ENCODE results near the gene IRAK1. TPM values are rescaled to one million over a fixed set of nuclear protein-coding genes. Genes with fewer than 3 reads are reported as not detected.

The IRAK1 gene
- total and polyA plus RNA-seq, 9 of the 15 experiments (the other 6 are each of a cell fraction or from before 2014, with no cell fraction given), result 11.6 to 261 (median 91.6) TPM

DNA sequence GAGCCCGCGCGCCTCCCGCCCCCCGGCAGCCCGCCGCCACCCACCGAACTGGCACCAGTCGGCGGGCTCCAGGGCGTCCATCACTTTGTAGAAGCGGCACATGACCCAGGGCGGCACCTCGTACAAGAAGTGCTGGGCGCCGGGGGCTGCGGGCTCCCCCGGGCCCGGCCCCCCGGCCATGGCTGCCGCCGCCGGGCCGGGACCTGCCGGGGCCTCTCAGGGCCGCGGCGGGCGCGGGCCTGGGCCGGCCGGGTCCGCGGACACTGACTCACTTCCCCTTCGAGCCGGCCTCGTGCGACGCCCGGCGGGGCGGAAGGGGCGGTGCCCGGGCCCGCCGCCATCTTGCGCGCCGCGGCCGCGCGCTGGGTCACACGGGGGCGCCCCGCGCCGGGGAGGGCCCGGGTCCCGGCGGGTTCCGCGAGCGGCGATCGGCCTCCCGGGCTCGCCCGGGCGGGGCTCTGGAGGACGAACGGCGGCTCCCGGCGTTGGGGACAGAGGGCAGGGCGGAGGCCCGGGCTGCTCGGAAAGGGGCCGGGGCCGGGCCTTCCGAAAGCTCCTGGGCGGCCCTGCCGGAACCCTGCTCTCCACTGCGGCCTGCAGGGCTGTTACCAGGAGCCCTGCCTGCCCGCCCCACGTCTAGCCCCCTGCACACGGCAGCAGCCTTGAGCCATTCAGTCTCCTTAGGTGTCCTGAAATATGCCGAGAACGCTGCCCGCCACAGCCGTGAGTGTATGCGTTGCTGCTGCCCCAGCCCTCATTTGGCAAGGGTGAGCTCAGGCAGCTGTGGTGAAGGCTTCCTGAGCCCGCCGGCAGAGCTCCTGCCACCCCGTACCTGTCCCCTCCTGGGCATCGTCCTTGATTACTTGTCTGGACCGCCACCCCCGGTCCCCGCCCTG lies at the start of gene IRAK1 (continued):
- TF ChIP-seq, protein P1, sequence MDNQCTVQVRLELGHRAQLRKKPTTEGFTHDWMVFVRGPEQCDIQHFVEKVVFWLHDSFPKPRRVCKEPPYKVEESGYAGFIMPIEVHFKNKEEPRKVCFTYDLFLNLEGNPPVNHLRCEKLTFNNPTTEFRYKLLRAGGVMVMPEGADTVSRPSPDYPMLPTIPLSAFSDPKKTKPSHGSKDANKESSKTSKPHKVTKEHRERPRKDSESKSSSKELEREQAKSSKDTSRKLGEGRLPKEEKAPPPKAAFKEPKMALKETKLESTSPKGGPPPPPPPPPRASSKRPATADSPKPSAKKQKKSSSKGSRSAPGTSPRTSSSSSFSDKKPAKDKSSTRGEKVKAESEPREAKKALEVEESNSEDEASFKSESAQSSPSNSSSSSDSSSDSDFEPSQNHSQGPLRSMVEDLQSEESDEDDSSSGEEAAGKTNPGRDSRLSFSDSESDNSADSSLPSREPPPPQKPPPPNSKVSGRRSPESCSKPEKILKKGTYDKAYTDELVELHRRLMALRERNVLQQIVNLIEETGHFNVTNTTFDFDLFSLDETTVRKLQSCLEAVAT (IDR thresholded peaks at IDR 0.05), result no peak
- TF ChIP-seq, protein P2, sequence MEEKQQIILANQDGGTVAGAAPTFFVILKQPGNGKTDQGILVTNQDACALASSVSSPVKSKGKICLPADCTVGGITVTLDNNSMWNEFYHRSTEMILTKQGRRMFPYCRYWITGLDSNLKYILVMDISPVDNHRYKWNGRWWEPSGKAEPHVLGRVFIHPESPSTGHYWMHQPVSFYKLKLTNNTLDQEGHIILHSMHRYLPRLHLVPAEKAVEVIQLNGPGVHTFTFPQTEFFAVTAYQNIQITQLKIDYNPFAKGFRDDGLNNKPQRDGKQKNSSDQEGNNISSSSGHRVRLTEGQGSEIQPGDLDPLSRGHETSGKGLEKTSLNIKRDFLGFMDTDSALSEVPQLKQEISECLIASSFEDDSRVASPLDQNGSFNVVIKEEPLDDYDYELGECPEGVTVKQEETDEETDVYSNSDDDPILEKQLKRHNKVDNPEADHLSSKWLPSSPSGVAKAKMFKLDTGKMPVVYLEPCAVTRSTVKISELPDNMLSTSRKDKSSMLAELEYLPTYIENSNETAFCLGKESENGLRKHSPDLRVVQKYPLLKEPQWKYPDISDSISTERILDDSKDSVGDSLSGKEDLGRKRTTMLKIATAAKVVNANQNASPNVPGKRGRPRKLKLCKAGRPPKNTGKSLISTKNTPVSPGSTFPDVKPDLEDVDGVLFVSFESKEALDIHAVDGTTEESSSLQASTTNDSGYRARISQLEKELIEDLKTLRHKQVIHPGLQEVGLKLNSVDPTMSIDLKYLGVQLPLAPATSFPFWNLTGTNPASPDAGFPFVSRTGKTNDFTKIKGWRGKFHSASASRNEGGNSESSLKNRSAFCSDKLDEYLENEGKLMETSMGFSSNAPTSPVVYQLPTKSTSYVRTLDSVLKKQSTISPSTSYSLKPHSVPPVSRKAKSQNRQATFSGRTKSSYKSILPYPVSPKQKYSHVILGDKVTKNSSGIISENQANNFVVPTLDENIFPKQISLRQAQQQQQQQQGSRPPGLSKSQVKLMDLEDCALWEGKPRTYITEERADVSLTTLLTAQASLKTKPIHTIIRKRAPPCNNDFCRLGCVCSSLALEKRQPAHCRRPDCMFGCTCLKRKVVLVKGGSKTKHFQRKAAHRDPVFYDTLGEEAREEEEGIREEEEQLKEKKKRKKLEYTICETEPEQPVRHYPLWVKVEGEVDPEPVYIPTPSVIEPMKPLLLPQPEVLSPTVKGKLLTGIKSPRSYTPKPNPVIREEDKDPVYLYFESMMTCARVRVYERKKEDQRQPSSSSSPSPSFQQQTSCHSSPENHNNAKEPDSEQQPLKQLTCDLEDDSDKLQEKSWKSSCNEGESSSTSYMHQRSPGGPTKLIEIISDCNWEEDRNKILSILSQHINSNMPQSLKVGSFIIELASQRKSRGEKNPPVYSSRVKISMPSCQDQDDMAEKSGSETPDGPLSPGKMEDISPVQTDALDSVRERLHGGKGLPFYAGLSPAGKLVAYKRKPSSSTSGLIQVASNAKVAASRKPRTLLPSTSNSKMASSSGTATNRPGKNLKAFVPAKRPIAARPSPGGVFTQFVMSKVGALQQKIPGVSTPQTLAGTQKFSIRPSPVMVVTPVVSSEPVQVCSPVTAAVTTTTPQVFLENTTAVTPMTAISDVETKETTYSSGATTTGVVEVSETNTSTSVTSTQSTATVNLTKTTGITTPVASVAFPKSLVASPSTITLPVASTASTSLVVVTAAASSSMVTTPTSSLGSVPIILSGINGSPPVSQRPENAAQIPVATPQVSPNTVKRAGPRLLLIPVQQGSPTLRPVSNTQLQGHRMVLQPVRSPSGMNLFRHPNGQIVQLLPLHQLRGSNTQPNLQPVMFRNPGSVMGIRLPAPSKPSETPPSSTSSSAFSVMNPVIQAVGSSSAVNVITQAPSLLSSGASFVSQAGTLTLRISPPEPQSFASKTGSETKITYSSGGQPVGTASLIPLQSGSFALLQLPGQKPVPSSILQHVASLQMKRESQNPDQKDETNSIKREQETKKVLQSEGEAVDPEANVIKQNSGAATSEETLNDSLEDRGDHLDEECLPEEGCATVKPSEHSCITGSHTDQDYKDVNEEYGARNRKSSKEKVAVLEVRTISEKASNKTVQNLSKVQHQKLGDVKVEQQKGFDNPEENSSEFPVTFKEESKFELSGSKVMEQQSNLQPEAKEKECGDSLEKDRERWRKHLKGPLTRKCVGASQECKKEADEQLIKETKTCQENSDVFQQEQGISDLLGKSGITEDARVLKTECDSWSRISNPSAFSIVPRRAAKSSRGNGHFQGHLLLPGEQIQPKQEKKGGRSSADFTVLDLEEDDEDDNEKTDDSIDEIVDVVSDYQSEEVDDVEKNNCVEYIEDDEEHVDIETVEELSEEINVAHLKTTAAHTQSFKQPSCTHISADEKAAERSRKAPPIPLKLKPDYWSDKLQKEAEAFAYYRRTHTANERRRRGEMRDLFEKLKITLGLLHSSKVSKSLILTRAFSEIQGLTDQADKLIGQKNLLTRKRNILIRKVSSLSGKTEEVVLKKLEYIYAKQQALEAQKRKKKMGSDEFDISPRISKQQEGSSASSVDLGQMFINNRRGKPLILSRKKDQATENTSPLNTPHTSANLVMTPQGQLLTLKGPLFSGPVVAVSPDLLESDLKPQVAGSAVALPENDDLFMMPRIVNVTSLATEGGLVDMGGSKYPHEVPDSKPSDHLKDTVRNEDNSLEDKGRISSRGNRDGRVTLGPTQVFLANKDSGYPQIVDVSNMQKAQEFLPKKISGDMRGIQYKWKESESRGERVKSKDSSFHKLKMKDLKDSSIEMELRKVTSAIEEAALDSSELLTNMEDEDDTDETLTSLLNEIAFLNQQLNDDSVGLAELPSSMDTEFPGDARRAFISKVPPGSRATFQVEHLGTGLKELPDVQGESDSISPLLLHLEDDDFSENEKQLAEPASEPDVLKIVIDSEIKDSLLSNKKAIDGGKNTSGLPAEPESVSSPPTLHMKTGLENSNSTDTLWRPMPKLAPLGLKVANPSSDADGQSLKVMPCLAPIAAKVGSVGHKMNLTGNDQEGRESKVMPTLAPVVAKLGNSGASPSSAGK (IDR thresholded peaks at IDR 0.05), result no peak
- TF ChIP-seq, protein P3, sequence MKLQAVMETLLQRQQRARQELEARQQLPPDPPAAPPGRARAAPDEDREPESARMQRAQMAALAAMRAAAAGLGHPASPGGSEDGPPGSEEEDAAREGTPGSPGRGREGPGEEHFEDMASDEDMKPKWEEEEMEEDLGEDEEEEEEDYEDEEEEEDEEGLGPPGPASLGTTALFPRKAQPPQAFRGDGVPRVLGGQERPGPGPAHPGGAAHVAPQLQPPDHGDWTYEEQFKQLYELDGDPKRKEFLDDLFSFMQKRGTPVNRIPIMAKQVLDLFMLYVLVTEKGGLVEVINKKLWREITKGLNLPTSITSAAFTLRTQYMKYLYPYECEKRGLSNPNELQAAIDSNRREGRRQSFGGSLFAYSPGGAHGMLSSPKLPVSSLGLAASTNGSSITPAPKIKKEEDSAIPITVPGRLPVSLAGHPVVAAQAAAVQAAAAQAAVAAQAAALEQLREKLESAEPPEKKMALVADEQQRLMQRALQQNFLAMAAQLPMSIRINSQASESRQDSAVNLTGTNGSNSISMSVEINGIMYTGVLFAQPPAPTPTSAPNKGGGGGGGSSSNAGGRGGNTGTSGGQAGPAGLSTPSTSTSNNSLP (IDR thresholded peaks at IDR 0.05; ENCODE audit: borderline replicate concordance, low read depth, low read length), result no peak
- TF ChIP-seq GABPA (tag; conservative IDR thresholded peaks at IDR 0.05; ENCODE audit: low read depth) (peak; percentile 89), ZBTB17 (CRISPR knock-in tag; IDR thresholded peaks at IDR 0.05) (no peak), TAF1 (IDR thresholded peaks at IDR 0.05; ENCODE audit: control insufficient read depth, extremely low read depth, insufficient read depth, low read length, severe bottlenecking) (no peak), ZSCAN29 (IDR thresholded peaks at IDR 0.05) (no peak), KDM5B (IDR thresholded peaks at IDR 0.05; ENCODE audit: insufficient replicate concordance, low read depth, low read length) (no peak)
- TF ChIP-seq, protein P4, sequence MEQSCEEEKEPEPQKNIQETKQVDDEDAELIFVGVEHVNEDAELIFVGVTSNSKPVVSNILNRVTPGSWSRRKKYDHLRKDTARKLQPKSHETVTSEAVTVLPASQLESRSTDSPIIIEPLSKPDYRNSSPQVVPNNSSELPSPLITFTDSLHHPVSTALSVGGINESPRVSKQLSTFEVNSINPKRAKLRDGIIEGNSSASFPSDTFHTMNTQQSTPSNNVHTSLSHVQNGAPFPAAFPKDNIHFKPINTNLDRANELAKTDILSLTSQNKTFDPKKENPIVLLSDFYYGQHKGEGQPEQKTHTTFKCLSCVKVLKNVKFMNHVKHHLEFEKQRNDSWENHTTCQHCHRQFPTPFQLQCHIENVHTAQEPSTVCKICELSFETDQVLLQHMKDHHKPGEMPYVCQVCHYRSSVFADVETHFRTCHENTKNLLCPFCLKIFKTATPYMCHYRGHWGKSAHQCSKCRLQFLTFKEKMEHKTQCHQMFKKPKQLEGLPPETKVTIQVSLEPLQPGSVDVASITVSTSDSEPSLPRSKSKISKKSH (CRISPR knock-in tag; IDR thresholded peaks at IDR 0.05), result no peak
